HCT116 (cell line): ENCODE data around the gene ANKRD9. TPM values are rescaled to one million over a fixed set of nuclear protein-coding genes. Genes with fewer than 3 reads are reported as not detected.

ENCODE experiments used
- ATAC-seq: fragments of 200-7000 bp; cut with Tn5 transposase; 2 replicates; pipeline ENCODE4 v1.9.1; 2020; ENCODE audit warnings: mild to moderate bottlenecking, moderate library complexity
- BruUV-seq: library from RNA; stranded (reverse); fragments of 400-500 nt; replicated peaks from 2 replicates; lab custom pipeline; 2021; lab: Mats Ljungman, UMichigan
- CTCF ChIA-PET: fragments of 300-600 bp; sonication (Branson Sonifier 250); formaldehyde crosslinking; loops from one replicate; lab custom pipeline; 2021; ENCODE audit warnings: antibody characterized with exemption; lab: Charles Lee
- POLR2A ChIA-PET: fragments of 300-600, 350-600 bp; sonication (Branson Sonifier 250); formaldehyde crosslinking; loops from one replicate; lab custom pipeline; 2021; ENCODE audit warnings: antibody characterized with exemption; lab: Charles Lee
- RAD21 ChIA-PET, 2 experiments: fragments of 300-600 bp; sonication (Branson Sonifier 250); formaldehyde crosslinking; loops; one replicate each; lab custom pipeline; 2023; ENCODE audit warnings: low total read pairs in 2 of 2; ENCODE audit not compliant: uncharacterized antibody in 2 of 2, unreplicated experiment in 2 of 2, low non-redundant PET in 1 of 2; lab: Charles Lee
- DNase-seq: peaks from one replicate; pipeline ENCODE4 v3.0.0-alpha.2; 2010; ENCODE audit warnings: low read depth, low spot score
- H2AFZ ChIP-seq: fragments of 200-600 bp; shearing (Covaris generic), sonication (generic); 2 replicates; pipeline ENCODE4 v1.6.1; 2017; ENCODE audit warnings: low read depth, mixed run types, mixed read lengths, antibody characterized with exemption, low read length; ENCODE audit not compliant: poor library complexity, severe bottlenecking
- H3K27ac ChIP-seq: 2 replicates; pipeline ENCODE4 v1.5.1; 2012; ENCODE audit warnings: low read depth, low read length
- H3K27me3 ChIP-seq: fragments of 200-600 bp; sonication (generic); 2 replicates; pipeline ENCODE4 v1.6.1; 2016; ENCODE audit warnings: mixed run types, low read length, mixed read lengths; ENCODE audit not compliant: insufficient read depth
- H3K36me3 ChIP-seq, 2 experiments: fragments of 200-500 bp in 1 of 2; fragments of 200-600 bp in 1 of 2; sonication (Bioruptor generic) in 1 of 2; sonication (generic) in 1 of 2; 2 replicates each; pipeline versions ENCODE4 v1.5.1 to v1.6.1; 2014 to 2016; ENCODE audit warnings: low read length in 2 of 2, inconsistent platforms in 1 of 2, mixed read lengths in 1 of 2, mixed run types in 1 of 2; ENCODE audit not compliant: insufficient read depth in 2 of 2, control insufficient read depth in 1 of 2
- H3K4me1 ChIP-seq, 2 experiments: fragments of 200-600 bp in 1 of 2; sonication (generic) in 1 of 2; 2 replicates each; pipeline versions ENCODE4 v1.5.1 to v1.6.1; 2012 to 2017; ENCODE audit warnings: low read length in 2 of 2, inconsistent platforms in 1 of 2, mild to moderate bottlenecking in 1 of 2, mixed read lengths in 1 of 2, mixed run types in 1 of 2, moderate library complexity in 1 of 2; ENCODE audit not compliant: insufficient read depth in 2 of 2, control insufficient read depth in 1 of 2
- H3K4me2 ChIP-seq: fragments of 200-600 bp; sonication (generic); 2 replicates; pipeline ENCODE4 v1.6.1; 2017; ENCODE audit warnings: mixed run types, low read length, mixed read lengths
- H3K4me3 ChIP-seq, 2 experiments: fragments of 200-600 bp in 1 of 2; sonication (generic) in 1 of 2; replicated peaks in 1 of 2; 2 replicates each; pipeline ENCODE4 v1.5.1; 2011 to 2016; ENCODE audit warnings: low read length in 2 of 2, control low read depth in 1 of 2, low read depth in 1 of 2, mild to moderate bottlenecking in 1 of 2, mixed read lengths in 1 of 2, mixed run types in 1 of 2
- H3K79me2 ChIP-seq: fragments of 200-600 bp; sonication (generic); 2 replicates; pipeline ENCODE4 v1.6.1; 2017; ENCODE audit warnings: mild to moderate bottlenecking, mixed run types, low read length, moderate library complexity, mixed read lengths; ENCODE audit not compliant: insufficient read depth
- H3K9ac ChIP-seq: fragments of 200-600 bp; sonication (generic); 2 replicates; pipeline ENCODE4 v1.6.1; 2016; ENCODE audit warnings: low read length, mixed read lengths
- H3K9me2 ChIP-seq: fragments of 200-600 bp; sonication (generic), shearing (Covaris generic); 2 replicates; pipeline ENCODE4 v1.6.1; 2017; ENCODE audit warnings: mixed run types, mild to moderate bottlenecking, moderate library complexity; ENCODE audit not compliant: insufficient read depth
- H3K9me3 ChIP-seq, 2 experiments: fragments of 200-500 bp in 1 of 2; fragments of 200-600 bp in 1 of 2; sonication (Bioruptor generic) in 1 of 2; sonication (generic) in 1 of 2; 2 replicates each; pipeline ENCODE4 v1.6.1; 2014 to 2017; ENCODE audit warnings: low read length in 2 of 2, mixed read lengths in 2 of 2, inconsistent platforms in 1 of 2, low read depth in 1 of 2, mild to moderate bottlenecking in 1 of 2, mixed run types in 1 of 2, moderate library complexity in 1 of 2; ENCODE audit not compliant: control insufficient read depth in 1 of 2, insufficient read depth in 1 of 2
- H4K20me1 ChIP-seq: fragments of 200-600 bp; sonication (generic), shearing (Covaris generic); 2 replicates; pipeline ENCODE4 v1.6.1; 2017; ENCODE audit warnings: mixed run types, mild to moderate bottlenecking, moderate library complexity; ENCODE audit not compliant: insufficient read depth
- CTCF ChIP-seq, 3 experiments: fragments of 200-600 bp in 1 of 3; sonication (generic) in 1 of 3; IDR thresholded peaks in 2 of 3; conservative IDR thresholded peaks in 1 of 3; 2 replicates each; pipeline ENCODE4 v1.5.1; 2012 to 2017; ENCODE audit warnings: low read depth in 2 of 3, low read length in 2 of 3, antibody characterized with exemption in 1 of 3, borderline replicate concordance in 1 of 3, control low read depth in 1 of 3, mild to moderate bottlenecking in 1 of 3, mixed read lengths in 1 of 3, mixed run types in 1 of 3, moderate library complexity in 1 of 3; ENCODE audit not compliant: insufficient read depth in 1 of 3
- FOSL1 ChIP-seq: IDR thresholded peaks from 2 replicates; pipeline ENCODE4 v1.6.1; 2012; ENCODE audit warnings: low read depth
- POLR2AphosphoS5 ChIP-seq: IDR thresholded peaks from 2 replicates; pipeline ENCODE4 v1.6.1; 2011; ENCODE audit warnings: mild to moderate bottlenecking, low read depth, low read length, moderate library complexity
- SRF ChIP-seq: IDR thresholded peaks from 2 replicates; pipeline ENCODE4 v1.6.1; 2012; ENCODE audit warnings: low read depth
- ZFX ChIP-seq: fragments of 450-650 bp; IDR thresholded peaks from 2 replicates; pipeline ENCODE4 v1.6.1; 2017
- ZNF274 ChIP-seq: fragments of 200-500 bp; sonication (Bioruptor generic); IDR thresholded peaks from 2 replicates; pipeline ENCODE4 v1.6.1; 2014; ENCODE audit warnings: mild to moderate bottlenecking, low read depth, low read length, inconsistent platforms
- intact Hi-C: fragments of 100-400 bp; cut with micrococcal nuclease; formaldehyde crosslinking; loops from 2 replicates; pipeline ENCODE4 v1.10.0; 2022
- total RNA-seq: library from RNA; stranded (reverse); gene quantifications from one replicate; pipeline ENCODE4 v1.2.1, GENCODE V29; 2021; ENCODE audit not compliant: unreplicated experiment
- TF ChIP-seq, protein P1 (sequence below): IDR thresholded peaks from 2 replicates; pipeline ENCODE4 v1.6.1; 2012
- TF ChIP-seq, protein P2 (sequence below): IDR thresholded peaks from 2 replicates; pipeline ENCODE4 v1.6.1; 2012; ENCODE audit warnings: low read depth

ANKRD9 gene
- total RNA-seq, 1 experiment from 2014 or later = 29.0 TPM

- Histone ChIP-seq H3K27me3 (no peaks in the 10 kb centered on the region), H2AFZ (no peak overlapping the region), H3K4me3 (no peak overlapping the region), H3K9me3 (no peaks in the 10 kb centered on the region), H3K36me3 (no peaks in the 10 kb centered on the region), H3K4me2 (no peak overlapping the region), H3K9me2 (no peaks in the 10 kb centered on the region), H3K9ac (no peak overlapping the region), H3K27ac (no peak overlapping the region), H3K4me1 (peaks cover 0 to 5% of the 10 kb centered on the region in 2 experiments; a peak in 2 of 4 replicates), H4K20me1 (no peaks in the 10 kb centered on the region), H3K79me2 (no peaks in the 10 kb centered on the region)
- POLR2A ChIA-PET = no interaction called here
- TF ChIP-seq POLR2AphosphoS5 (no peak), CTCF (IDR thresholded peaks at IDR 0.05 in 2 of 3, conservative IDR thresholded peaks at IDR 0.05 in 1 of 3; ENCODE audit: borderline replicate concordance in 1 of 3, insufficient read depth in 1 of 3, low read depth in 2 of 3, low read length in 2 of 3) (no peak), ZNF274 (no peak), ZFX (no peak), FOSL1 (no peak), SRF (no peak)
- TF ChIP-seq, protein P1, sequence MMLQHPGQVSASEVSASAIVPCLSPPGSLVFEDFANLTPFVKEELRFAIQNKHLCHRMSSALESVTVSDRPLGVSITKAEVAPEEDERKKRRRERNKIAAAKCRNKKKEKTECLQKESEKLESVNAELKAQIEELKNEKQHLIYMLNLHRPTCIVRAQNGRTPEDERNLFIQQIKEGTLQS = no peak
- TF ChIP-seq, protein P2, sequence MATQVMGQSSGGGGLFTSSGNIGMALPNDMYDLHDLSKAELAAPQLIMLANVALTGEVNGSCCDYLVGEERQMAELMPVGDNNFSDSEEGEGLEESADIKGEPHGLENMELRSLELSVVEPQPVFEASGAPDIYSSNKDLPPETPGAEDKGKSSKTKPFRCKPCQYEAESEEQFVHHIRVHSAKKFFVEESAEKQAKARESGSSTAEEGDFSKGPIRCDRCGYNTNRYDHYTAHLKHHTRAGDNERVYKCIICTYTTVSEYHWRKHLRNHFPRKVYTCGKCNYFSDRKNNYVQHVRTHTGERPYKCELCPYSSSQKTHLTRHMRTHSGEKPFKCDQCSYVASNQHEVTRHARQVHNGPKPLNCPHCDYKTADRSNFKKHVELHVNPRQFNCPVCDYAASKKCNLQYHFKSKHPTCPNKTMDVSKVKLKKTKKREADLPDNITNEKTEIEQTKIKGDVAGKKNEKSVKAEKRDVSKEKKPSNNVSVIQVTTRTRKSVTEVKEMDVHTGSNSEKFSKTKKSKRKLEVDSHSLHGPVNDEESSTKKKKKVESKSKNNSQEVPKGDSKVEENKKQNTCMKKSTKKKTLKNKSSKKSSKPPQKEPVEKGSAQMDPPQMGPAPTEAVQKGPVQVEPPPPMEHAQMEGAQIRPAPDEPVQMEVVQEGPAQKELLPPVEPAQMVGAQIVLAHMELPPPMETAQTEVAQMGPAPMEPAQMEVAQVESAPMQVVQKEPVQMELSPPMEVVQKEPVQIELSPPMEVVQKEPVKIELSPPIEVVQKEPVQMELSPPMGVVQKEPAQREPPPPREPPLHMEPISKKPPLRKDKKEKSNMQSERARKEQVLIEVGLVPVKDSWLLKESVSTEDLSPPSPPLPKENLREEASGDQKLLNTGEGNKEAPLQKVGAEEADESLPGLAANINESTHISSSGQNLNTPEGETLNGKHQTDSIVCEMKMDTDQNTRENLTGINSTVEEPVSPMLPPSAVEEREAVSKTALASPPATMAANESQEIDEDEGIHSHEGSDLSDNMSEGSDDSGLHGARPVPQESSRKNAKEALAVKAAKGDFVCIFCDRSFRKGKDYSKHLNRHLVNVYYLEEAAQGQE = no peak
- BruUV-seq = no TSS peak
- DNase-seq = no peak
- intact Hi-C loops = no loop called here
- CTCF ChIA-PET = interaction anchor here (1.5 kb wide), 1 partner anchor 80 kb away, joined by 7 read pairs; no protein-coding TSS in a partner anchor
- ATAC-seq = no peak
- RAD21 ChIA-PET = no interaction called here
Measured at GRCh38 chr14:102518063-102518648, 8.6 kb upstream of the ANKRD9 start.
